Esophagus (tissue), 2 donors: ENCODE results near the gene CYB5D1. TPM values are rescaled to one million over a fixed set of nuclear protein-coding genes. Genes with fewer than 3 reads are reported as not detected.
A peak's percentile ranks its signal among the peaks of the same experiment; 100 is the strongest.

ENCODE experiments used
- H3K27ac ChIP-seq, 2 donors: one replicate each; pipeline ENCODE4 v1.5.1; 2013; ENCODE audit warnings: low read depth in 2 of 2, mild to moderate bottlenecking in 2 of 2, inconsistent platforms in 1 of 2, low read length in 1 of 2, moderate library complexity in 1 of 2
- H3K27me3 ChIP-seq, 2 donors: one replicate each; pipeline ENCODE4 v1.6.1; 2013; ENCODE audit warnings: low read length in 2 of 2, control low read depth in 1 of 2, mild to moderate bottlenecking in 1 of 2; ENCODE audit not compliant: insufficient read depth in 2 of 2, control insufficient read depth in 1 of 2
- H3K36me3 ChIP-seq, 2 donors: one replicate each; pipeline ENCODE4 v1.6.1; 2013; ENCODE audit warnings: low read length in 1 of 2; ENCODE audit not compliant: control insufficient read depth in 2 of 2, insufficient read depth in 2 of 2
- H3K4me1 ChIP-seq, 2 donors: one replicate each; pipeline ENCODE4 v1.6.1; 2013; ENCODE audit warnings: low read length in 1 of 2; ENCODE audit not compliant: control insufficient read depth in 2 of 2, insufficient read depth in 2 of 2
- H3K4me3 ChIP-seq, 2 donors: one replicate each; pipeline ENCODE4 v1.5.1; 2013; ENCODE audit warnings: low read length in 2 of 2, mild to moderate bottlenecking in 2 of 2, low read depth in 1 of 2, moderate library complexity in 1 of 2
- H3K9me3 ChIP-seq, 2 donors: one replicate each; pipeline ENCODE4 v1.6.1; 2013; ENCODE audit warnings: mild to moderate bottlenecking in 2 of 2, low read depth in 1 of 2, low read length in 1 of 2, moderate library complexity in 1 of 2; ENCODE audit not compliant: control insufficient read depth in 2 of 2, insufficient read depth in 1 of 2
- WGBS, 2 donors: extraction: QIAGEN DNeasy Blood & Tissue Kit; methylation state at CpG; one replicate each; pipeline ENCODE4 v1.1.7; 2013; 5-methylcytosine and 5-hydroxymethylcytosine counted together
- polyA plus RNA-seq, 2 donors: library from polyadenylated mRNA; stranded (reverse); fragments of 200-250 nt; gene quantifications; one replicate each; pipeline ENCODE4 v1.2.3, GENCODE V29; 2013
- donor health status: healthy with polysubstance abuse.
- donor health status: Bipolar disorder and iron deficiency.

The CYB5D1 gene
- polyA plus RNA-seq, 2 donors = 4.7 to 6.3 TPM

DNA sequence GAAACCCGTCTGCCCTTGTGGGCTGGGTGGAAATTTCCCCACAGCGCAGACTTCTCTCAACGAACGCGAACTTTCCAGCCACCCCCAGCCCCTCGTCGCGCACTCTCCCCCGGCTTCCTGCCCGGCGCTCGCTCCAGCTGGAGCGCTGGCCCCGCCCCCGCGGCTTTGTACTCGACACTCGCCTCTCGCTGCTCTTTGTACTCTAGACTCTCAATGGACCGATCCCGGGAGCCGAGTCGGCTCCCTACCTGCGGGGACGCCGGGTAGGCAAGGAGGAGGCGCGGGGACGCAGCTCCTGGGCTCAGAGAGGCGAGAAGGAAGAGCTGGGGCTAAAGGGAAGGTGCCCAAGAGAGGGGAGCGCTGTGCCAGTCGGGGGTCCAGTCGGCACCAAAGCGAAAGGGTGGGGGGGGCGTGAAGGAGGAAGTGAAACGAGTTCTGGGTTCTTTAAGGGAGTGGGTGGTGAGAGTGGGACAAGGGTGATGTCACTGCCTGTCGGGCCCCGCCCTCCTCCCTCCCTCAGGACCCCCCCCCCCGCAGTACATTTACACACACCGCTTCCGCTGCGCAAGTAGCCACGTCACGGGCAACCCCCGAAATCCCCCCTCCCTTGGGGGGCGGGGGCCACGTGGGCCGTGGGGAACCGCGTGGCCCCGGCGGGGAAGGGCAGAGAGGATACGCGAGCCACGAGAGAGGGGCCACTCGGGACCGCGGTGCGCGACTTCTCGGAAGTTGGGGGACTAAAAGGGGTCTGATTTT, 14.1 kb upstream of the CYB5D1 start:
- Histone ChIP-seq H3K27ac (peak overlapping the region; percentile 98 to 100), H3K36me3 (peaks cover 0 to 25% of the 10 kb centered on the region in 2 donors), H3K27me3 (no peaks in the 10 kb centered on the region), H3K4me1 (peaks cover 9 to 19% of the 10 kb centered on the region in 2 donors), H3K4me3 (peak overlapping the region; percentile 46 to 67), H3K9me3 (no peaks in the 10 kb centered on the region)
- 1% methylated on average over 54 to 61 of the region's 61 CpGs for WGBS, 2 donors

DNA sequence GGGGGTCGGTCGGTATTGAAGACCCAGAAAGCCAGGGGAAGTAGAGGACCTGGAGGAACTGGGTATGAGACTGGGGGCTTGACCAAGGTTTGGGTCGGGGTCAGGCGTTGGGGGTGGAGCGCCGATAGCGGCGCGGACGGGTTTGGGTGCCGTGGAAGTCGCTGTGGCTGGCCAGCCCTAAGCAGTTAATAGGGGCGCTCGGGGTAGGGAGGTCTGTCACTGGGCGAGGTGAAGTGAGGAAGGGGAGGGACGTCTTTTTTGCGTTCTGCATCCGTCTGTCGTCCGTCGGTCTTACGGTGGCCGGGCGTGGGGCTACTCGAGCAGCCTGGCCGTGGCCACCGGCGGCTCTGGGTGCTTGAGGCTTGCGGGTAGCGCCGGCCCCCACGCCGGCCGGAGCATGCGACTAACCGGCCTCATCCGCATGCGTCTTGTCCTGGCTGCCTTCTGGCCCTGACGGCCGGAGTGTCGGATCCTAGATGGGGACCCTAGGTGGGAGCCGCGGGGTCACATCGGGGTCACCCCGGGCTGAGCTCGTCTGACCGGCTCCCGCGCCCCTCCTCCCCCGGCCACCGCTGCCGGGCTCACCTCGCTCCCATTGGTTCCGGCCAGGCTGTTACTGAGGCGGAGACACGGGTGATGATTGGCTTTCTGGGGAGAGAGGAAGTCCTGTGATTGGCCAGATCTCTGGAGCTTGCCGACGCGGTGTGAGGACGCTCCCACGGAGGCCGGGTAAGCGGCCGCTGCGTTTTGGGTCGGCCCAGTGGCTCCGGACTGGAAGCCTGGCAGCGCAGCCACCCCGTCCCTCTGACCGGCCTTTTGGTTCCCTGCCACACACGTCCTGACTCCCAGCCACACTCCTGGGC, 13.3 kb upstream of the CYB5D1 start:
- WGBS, 2 donors = 0 to 1% methylated on average over 63 to 71 of the region's 71 CpGs

DNA sequence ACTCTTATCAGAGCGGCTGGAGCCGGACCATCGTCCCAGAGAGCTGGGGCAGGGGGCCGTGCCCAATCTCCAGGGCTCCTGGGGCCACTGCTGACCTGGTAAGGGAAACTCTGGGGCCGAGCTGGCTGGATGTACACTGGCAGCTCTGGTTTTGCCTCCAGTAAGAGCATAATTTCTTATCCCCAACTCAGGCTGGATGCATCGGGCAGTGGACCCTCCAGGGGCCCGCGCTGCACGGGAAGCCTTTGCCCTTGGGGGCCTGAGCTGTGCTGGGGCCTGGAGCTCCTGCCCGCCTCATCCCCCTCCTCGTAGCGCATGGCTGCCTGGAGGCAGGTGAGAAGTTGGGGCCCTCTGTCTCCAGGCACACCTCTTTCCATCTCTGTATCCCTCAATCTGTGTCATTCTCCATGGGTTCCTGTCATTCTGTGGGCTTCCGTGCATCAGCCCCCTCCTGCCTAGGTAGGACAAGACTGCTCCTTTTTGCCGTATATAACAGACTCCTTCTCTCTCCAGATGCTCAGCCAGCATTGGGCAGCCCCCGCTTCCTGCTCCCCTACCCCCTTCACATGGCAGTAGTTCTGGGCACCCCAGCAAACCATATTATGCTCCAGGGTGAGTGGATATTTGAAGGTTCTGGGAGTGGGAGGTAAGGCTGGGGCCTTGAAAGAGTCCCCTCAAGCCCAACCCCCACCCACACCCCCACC, 12.3 kb upstream of the CYB5D1 start:
- Histone ChIP-seq H3K4me3 (peak overlapping the region in 1 of 2 donors; percentile 46), H3K27me3 (no peaks in the 10 kb centered on the region), H3K27ac (peak overlapping the region; percentile 86 to 100), H3K36me3 (peaks cover 6 to 38% of the 10 kb centered on the region in 2 donors), H3K9me3 (no peaks in the 10 kb centered on the region), H3K4me1 (peaks cover 2 to 10% of the 10 kb centered on the region in 2 donors)
- WGBS, 2 donors = 75 to 78% methylated on average over 15 of the region's 15 CpGs

More for the DNA sequence above, 13.3 kb upstream of the CYB5D1 start:
- H3K27ac ChIP-seq = peak overlapping the region; percentile 98 to 100
- H3K36me3 ChIP-seq = peaks cover 3 to 32% of the 10 kb centered on the region in 2 donors
- H3K9me3 ChIP-seq = no peaks in the 10 kb centered on the region
- H3K4me3 ChIP-seq = peak overlapping the region; percentile 46 to 67
- peaks cover 2 to 11% of the 10 kb centered on the region in 2 donors for H3K4me1 ChIP-seq
- H3K27me3 ChIP-seq = no peaks in the 10 kb centered on the region

DNA sequence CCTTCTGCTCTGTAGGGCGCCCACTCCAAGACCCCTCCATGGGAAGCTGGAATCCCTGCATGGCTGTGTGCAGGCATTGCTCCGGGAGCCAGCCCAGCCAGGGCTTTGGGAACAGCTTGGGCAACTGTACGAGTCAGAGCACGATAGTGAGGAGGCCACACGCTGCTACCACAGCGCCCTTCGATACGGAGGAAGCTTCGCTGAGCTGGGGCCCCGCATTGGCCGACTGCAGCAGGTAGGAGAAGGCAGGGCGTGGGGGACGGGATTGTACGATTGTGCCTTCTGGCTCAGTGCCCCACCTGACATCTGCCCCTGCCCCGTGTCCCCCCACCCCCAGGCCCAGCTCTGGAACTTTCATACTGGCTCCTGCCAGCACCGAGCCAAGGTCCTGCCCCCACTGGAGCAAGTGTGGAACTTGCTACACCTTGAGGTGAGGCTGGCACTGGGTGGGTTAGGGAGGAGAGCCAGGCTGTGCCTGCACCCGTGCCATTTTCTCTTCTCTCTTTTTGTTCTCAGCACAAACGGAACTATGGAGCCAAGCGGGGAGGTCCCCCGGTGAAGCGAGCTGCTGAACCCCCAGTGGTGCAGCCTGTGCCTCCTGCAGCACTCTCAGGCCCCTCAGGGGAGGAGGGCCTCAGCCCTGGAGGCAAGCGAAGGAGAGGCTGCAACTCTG, 11.6 kb upstream of the CYB5D1 start:
- WGBS, 2 donors = 78 to 79% methylated on average over 22 of the region's 22 CpGs
- H3K36me3 ChIP-seq = peaks cover 6 to 44% of the 10 kb centered on the region in 2 donors
- H3K9me3 ChIP-seq = no peaks in the 10 kb centered on the region
- H3K27ac ChIP-seq = no peak overlapping the region
- no peak overlapping the region for H3K4me3 ChIP-seq
- no peaks in the 10 kb centered on the region for H3K27me3 ChIP-seq
- peaks cover 2 to 10% of the 10 kb centered on the region in 2 donors for H3K4me1 ChIP-seq

DNA sequence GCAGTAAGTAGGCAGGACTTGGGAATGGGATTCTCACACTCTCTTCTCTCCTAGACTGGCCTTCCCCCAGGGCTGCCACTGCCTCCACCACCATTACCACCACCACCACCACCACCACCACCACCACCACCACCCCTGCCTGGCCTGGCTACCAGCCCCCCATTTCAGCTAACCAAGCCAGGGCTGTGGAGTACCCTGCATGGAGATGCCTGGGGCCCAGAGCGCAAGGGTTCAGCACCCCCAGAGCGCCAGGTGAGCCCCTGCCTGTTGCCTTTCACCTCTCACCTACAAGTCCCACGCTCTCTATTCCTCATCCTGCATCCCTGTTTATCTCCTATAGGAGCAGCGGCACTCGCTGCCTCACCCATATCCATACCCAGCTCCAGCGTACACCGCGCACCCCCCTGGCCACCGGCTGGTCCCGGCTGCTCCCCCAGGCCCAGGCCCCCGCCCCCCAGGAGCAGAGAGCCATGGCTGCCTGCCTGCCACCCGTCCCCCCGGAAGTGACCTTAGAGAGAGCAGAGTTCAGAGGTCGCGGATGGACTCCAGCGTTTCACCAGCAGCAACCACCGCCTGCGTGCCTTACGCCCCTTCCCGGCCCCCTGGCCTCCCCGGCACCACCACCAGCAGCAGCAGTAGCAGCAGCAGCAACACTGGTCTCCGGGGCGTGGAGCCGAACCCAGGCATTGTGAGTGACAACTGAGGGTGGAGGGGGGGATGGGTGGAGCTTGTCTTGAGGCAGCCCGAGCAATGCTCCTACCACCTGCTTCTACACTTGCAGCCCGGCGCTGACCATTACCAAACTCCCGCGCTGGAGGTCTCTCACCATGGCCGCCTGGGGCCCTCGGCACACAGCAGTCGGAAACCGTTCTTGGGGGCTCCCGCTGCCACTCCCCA, 10.8 kb upstream of the CYB5D1 start:
- no peaks in the 10 kb centered on the region for H3K27me3 ChIP-seq
- 85 to 88% methylated on average over 33 to 34 of the region's 34 CpGs for WGBS, 2 donors
- no peak overlapping the region for H3K4me3 ChIP-seq
- H3K36me3 ChIP-seq = peaks cover 6 to 50% of the 10 kb centered on the region in 2 donors
- peaks cover 6 to 13% of the 10 kb centered on the region in 2 donors for H3K4me1 ChIP-seq
- H3K27ac ChIP-seq = no peak overlapping the region
- H3K9me3 ChIP-seq = no peaks in the 10 kb centered on the region

DNA sequence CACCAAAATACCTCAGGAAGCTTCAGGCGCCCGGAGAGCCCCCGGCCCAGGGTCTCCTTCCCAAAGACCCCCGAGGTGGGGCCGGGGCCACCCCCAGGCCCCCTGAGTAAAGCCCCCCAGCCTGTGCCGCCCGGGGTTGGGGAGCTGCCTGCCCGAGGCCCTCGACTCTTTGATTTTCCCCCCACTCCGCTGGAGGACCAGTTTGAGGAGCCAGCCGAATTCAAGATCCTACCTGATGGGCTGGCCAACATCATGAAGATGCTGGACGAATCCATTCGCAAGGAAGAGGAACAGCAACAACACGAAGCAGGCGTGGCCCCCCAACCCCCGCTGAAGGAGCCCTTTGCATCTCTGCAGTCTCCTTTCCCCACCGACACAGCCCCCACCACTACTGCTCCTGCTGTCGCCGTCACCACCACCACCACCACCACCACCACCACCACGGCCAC, 9.6 kb upstream of the CYB5D1 start:
- Histone ChIP-seq H3K4me1 (peaks cover 6 to 17% of the 10 kb centered on the region in 2 donors), H3K27me3 (no peaks in the 10 kb centered on the region), H3K4me3 (no peak overlapping the region), H3K9me3 (no peaks in the 10 kb centered on the region), H3K27ac (no peak overlapping the region), H3K36me3 (peaks cover 6 to 61% of the 10 kb centered on the region in 2 donors)
- 81 to 84% methylated on average over 16 to 20 of the region's 20 CpGs for WGBS, 2 donors

DNA sequence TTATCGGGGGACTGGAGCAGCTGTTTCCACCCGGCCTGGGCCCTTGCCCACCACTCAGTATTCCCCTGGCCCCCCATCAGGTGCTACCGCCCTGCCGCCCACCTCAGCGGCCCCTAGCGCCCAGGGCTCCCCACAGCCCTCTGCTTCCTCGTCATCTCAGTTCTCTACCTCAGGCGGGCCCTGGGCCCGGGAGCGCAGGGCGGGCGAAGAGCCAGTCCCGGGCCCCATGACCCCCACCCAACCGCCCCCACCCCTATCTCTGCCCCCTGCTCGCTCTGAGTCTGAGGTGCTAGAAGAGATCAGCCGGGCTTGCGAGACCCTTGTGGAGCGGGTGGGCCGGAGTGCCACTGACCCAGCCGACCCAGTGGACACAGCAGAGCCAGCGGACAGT, 9.1 kb upstream of the CYB5D1 start:
- no peaks in the 10 kb centered on the region for H3K9me3 ChIP-seq
- peaks cover 6 to 18% of the 10 kb centered on the region in 2 donors for H3K4me1 ChIP-seq
- H3K36me3 ChIP-seq = peaks cover 6 to 62% of the 10 kb centered on the region in 2 donors
- H3K4me3 ChIP-seq = no peak overlapping the region
- no peak overlapping the region for H3K27ac ChIP-seq
- 90 to 93% methylated on average over 19 to 21 of the region's 21 CpGs for WGBS, 2 donors
- no peaks in the 10 kb centered on the region for H3K27me3 ChIP-seq

DNA sequence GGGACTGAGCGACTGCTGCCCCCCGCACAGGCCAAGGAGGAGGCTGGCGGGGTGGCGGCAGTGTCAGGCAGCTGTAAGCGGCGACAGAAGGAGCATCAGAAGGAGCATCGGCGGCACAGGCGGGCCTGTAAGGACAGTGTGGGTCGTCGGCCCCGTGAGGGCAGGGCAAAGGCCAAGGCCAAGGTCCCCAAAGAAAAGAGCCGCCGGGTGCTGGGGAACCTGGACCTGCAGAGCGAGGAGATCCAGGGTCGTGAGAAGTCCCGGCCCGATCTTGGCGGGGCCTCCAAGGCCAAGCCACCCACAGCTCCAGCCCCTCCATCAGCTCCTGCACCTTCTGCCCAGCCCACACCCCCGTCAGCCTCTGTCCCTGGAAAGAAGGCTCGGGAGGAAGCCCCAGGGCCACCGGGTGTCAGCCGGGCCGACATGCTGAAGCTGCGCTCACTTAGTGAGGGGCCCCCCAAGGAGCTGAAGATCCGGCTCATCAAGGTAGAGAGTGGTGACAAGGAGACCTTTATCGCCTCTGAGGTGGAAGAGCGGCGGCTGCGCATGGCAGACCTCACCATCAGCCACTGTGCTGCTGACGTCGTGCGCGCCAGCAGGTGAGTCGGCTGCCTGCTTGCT, 8.6 kb upstream of the CYB5D1 start:
- peaks cover 6 to 62% of the 10 kb centered on the region in 2 donors for H3K36me3 ChIP-seq
- WGBS, 2 donors = 87% methylated on average over 35 of the region's 35 CpGs
- no peak overlapping the region for H3K4me3 ChIP-seq
- no peaks in the 10 kb centered on the region for H3K27me3 ChIP-seq
- H3K27ac ChIP-seq = no peak overlapping the region
- H3K9me3 ChIP-seq = no peaks in the 10 kb centered on the region
- peaks cover 6 to 18% of the 10 kb centered on the region in 2 donors for H3K4me1 ChIP-seq
